ENCODE measurements around the gene RERE.

RERE gene

DNA sequence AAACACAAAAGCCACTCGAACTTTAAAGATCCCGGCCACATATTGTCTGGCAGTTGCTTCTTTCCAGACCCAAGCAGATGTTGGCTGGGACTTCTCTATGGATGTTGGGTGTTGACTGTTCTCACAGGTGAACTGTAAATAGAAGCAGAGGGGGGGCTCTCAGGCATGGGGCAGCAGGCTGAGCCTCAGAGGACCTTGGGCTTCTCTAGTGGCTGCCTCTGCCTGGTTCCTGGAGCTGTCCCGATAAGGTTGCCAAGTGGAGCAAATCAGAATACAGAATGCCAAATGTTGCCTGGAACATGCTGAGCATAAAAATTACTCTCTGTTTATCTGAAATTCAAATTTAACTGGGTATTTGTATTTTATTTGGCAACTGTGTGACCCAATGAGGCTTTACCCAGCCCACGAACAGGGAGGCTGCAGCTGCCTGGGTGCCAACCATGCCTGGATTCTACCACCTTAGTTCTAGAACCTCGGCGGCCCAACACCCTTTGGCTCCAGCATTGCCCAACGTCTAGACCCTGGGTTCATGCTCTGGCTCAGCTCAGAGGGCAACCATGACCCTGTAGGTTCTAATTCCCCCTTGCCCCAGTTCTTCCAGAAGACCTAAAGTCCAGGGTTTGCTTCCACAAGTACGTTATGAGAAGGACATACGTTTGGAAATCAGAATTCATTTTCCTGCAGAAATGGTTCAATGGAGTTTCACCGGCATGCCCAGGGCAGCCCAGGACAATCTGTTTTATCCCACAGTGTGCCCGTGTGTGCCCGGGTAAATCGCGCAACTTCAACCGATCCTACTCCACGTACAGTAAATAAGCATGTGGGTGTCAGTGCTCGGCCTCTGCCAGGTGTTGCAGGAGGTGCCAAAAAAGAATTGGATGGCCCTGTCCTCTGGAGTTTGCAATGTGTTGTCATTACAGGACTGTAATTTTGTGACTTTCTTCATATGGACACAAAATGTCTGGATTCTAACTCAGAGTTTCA is 504.9 kb downstream of the RERE start:
- peak; percentile 20 for DNase-seq

GRCh38 chr1:8311068-8311718 is 506.2 kb downstream of the RERE start:
- DNase-seq, result no peak

DNA sequence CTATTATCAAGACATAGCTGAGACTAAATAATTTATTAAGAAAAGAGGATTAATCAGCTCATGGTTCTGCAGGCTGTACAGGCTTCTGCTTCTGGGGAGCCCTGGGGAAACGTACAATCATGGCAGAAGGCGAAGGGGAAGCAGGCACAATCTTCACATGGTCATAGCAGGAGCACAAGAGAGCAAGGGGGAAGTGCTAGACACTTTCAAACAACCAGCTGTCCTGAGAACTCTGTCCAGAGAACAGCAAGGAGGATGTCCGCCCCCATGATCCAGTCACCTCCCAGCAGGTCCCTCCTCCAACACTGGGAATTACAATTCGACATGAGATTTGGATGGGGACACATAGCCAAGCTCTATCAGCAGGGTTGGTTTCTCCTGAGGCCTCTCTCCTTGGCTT is 509.8 kb downstream of the RERE start:
- no peak for DNase-seq

DNA sequence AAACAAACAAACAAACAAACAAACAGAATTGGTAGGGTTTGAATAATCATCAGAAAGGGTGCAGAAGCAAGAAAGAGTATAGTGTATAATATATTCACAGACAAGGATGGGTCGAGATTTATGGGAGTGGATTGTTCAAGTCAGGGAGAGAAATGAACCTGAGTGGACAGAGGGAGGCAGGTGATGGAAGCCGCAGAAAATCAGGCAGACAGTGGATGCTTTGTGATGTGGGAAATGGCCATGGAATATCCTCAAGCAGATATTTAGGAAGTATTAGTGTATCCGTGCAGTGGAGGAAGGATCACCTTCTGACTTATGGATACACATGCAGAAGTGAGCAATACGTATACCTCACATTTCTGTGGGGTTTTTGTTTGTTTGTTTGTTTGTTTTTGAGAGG is 513.6 kb downstream of the RERE start:
- no peak for DNase-seq

DNA sequence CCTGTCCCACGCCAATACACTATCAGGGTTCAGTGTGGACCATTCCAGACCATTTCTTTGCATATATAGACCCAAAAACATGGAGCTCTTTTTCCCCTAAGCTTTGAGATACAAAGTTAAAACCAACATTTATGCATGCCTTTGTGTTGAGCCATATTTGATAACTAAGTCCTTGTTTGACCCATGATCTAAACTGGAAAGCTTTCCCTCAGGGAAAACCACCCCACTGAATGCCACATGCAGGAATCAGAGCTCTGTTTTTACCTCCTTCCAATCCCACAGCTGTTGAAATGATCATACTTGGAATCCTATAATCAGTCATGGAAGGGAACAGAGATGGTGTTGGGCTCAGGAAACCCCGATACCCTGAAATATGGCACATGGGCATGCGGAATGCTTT is 514.3 kb downstream of the RERE start:
- DNase-seq, result no peak
